Pulmonary artery endothelial cell (primary cell): Measurements from ENCODE around the gene PFKP. TPM values are rescaled to one million over a fixed set of nuclear protein-coding genes. Genes with fewer than 3 reads are reported as not detected.
"Not testable (repeated sequence)": the region's sequence is repeated elsewhere in the genome, so short reads cannot be mapped to it uniquely, and the experiment has no call there.

Source experiments
- DNase-seq: peaks from one replicate; pipeline ENCODE4 v3.0.0-alpha.2; 2011; ENCODE audit warnings: low read depth, low spot score
- total RNA-seq: library from RNA; depleted of rRNA; stranded (reverse); fragments of >200 nt; gene quantifications from 2 replicates; pipeline ENCODE4 v1.2.3, GENCODE V29; 2014

The PFKP gene
- total RNA-seq, 1 donor from 2014 or later: 471 TPM

GRCh38 chr10:3046981-3047547 lies 20.3 kb upstream of the PFKP start:
- no peak for DNase-seq

DNA sequence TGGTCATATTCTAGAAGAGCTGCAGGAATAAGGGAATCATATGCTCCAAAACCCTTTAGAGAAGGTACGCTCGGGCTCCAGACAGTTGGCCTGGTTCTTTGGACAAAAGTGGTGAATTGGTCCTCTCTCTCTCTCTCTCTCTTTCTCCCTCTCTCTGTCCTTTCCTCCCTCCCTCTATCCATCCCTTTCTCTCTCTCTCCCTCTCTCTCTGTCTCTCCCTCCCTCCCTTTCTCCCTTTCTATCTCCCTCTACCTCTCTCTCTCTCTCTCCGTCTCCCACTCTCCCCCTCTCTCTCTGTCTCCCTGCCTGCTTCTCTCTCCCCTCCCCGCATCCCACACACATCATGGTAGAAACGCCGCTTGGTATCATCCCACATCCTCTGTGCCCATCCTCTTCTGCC lies 19.8 kb upstream of the PFKP start:
- no peak for DNase-seq

GRCh38 chr10:3048119-3049019 lies 19.0 kb upstream of the PFKP start:
- no peak for DNase-seq

DNA sequence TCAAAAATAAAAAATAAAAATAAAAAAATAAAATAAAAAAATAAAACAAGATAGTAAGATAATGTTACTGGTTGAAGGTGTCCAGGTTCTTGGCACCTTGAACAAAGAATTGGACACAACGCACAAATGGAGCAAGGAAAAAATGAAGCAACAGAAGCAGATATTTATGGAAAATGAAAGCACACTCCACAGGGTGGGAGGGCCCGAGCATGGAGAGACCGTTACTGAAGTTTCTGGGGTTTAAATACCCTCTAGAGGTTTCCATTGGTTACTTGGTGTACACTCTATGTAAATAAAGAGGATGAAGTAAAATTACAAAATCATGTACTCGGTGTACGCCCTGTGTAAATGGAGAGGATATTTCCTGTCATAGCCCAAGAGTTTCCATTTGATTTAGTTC lies 15.7 kb upstream of the PFKP start:
- no peak for DNase-seq

- DNase-seq: no peak
Measured at GRCh38 chr10:3053155-3053554, 14.2 kb upstream of the PFKP start.

- no peak for DNase-seq
Measured at GRCh38 chr10:3054183-3054850, 13.0 kb upstream of the PFKP start.

DNA sequence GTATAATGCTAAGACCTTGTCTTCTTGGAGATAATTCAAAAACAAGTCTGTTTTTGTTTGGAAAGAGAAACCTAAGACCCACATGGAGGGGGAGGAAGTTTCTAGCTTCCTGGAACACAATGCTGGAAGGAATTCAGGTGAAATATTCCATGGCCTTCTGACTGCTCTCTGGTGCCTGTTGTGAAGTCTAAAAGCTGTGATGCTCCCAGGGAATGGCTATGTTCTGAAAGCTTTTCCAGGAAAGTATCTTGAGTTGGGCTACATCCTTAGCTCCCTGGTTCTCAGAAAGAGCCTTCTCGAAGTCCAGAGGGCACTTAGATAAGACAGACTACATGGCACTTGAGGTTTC lies 12.5 kb upstream of the PFKP start:
- no peak for DNase-seq

- DNase-seq: no peak
Measured at GRCh38 chr10:3056280-3057037, 10.9 kb upstream of the PFKP start.

DNA sequence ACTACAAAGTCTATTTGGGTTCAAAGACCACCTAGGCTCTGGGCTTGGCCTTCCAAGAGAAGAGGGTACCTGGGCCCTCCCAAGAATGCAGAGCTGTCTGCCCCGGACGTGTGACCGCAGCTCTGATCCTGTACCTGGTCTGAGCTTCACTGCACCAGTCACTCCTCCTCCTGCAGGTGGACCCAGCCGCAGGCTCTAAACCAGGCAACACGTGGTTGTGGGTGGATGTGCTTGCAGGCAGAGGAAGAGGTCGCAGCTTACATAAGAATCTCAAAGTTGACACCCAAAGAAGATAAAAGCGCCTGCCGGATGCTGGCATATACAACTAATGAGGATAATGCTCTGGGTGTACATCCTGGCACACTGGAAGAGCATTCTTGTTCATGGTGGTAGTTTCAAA lies 9.4 kb upstream of the PFKP start:
- no peak for DNase-seq

- no peak for DNase-seq
Measured at GRCh38 chr10:3059974-3060373, 7.4 kb upstream of the PFKP start.

GRCh38 chr10:3060481-3060889 lies 6.9 kb upstream of the PFKP start:
- DNase-seq: no peak

DNA sequence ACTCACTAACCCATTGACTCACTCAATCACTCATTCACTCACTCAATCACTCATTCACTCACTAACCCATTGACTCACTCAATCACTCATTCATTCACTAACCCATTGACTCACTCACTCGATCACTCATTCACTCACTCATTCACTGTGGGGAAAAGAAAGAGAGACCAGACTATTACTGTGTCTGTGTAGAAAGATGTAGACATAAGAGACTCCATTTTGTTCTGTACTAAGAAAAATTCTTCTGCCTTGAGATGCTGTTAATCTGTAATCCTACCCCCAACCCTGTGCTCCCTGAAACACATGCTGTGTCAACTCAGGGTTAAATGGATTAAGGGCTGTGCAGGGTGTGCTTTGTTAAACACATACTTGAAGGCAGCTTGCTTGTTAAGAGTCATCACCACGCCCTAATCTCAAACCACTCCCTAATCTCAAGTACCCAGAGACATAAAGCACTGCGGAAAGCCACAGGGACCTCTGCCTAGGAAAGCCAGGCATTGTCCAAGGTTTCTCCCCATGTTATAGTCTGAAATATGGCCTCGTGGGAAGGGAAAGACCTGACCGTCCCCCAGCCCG lies 5.9 kb upstream of the PFKP start:
- DNase-seq: not testable (repeated sequence)

GRCh38 chr10:3062502-3063186 lies 4.7 kb upstream of the PFKP start:
- DNase-seq: no peak

DNA sequence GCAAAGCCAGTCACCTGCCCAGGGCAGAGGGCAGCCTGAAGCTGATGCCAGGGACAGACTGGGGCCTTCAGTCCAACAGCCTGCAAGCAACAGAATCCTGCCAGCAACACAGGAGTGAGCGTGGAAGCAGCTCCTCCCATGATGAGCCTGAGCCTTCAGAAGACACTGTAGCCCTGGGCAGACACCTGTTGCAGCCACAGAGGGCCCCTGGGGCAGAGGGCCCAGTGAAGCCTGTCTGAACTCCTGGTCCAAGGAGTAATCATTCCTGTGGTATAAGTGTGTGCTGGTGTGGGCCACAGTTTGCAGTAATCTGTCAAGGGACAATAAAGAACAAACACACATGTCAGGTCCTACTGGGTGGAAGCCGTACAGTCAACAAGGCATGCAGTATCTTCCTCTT lies 2.9 kb upstream of the PFKP start:
- no peak for DNase-seq

GRCh38 chr10:3065622-3066021 lies 1.7 kb upstream of the PFKP start:
- no peak for DNase-seq

- no peak for DNase-seq
Measured at GRCh38 chr10:3066317-3067117, 831 bp upstream of the PFKP start.

GRCh38 chr10:3067859-3068179 lies 471 bp downstream of the PFKP start:
- no peak for DNase-seq

DNA sequence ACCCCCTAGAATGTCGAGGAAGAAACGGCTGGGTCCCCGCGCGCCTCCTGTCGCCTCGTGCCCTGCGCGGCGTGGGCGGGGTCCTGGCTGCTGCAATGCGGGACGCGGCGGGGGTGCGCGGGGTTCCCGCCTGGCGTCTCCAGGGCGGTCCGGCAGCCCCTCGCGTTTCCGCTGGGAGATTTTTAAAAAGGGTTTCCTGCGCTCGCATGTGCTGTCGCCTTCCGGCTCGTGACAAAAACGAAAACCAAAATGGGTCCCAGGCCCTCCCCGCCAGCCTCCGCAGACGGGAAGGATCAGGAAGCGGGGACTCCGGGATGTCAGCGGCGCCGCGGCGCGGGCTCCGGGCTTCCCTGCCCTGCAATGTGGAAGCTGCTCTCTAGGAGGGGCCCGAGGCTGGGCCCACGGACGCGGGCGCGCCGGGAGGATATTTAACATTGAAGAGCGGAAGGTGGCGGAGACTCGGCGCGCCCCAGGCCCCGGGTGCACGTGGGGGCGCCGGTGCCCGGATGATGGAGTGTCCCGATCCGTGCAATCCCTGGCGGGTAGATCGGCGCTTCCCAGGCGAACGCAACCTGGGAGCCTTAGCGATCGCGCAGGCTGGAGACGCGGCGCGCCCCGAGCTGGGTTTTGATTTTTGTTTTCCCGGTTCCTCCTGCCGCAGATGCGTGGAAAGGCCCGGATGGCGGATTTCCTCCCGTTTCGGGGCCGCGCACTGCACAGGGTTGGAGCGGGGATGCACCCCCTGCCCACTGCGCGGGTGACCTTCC lies 1.0 kb downstream of the PFKP start:
- no peak for DNase-seq

DNA sequence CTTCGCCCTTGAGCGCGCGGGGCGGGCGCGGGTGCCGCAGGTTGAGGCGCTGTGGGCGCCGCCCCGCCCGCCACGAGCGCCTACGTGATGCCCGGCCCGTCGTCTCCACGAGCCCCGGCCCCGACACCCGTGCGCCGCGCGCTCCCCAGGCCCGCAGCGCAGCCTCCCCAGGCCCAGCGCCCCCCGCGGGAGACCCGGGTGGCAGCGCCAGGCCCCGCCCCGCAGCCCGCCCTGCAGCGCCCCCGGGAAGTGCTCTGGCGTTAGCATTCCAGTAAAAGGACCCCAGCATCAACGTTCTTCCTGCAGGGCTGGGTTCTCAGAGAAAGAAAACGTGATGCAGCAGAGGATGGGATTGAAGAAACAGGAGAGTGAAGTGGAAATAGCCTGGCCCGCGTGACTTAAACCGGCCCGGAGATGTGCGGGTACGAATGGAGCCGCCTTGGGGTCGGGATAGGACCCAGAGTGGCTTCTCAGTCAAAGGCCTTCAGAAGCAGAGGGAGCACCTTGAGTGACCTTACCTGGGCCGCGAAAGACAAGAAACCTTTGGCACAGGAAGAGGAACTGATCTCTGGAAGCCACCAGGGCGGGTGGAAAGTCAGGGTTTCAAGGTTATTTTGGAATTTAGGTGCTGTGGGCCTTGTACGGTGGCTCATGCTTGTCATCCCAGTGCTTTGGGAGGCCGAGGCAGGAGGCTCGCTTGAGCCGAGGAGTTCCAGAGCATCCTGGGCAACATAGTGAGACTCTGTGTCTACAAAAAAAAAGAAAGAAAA lies 1.8 kb downstream of the PFKP start:
- no peak for DNase-seq
